Activated CD4-positive, alpha-beta memory T cell treated with anti-CD3 and anti-CD28 coated beads for 36 hours (primary cell): ENCODE data around the gene SMARCD1. TPM values are rescaled to one million over a fixed set of nuclear protein-coding genes. Genes with fewer than 3 reads are reported as not detected.

ENCODE experiments used
- CTCF ChIA-PET: fragments of 350-600 bp; sonication (Branson Sonifier 250); formaldehyde crosslinking; loops from one replicate; lab custom pipeline; 2021; ENCODE audit warnings: antibody characterized with exemption, inconsistent platforms; lab: Charles Lee
- POLR2A ChIA-PET: fragments of 350-600 bp; sonication (Branson Sonifier 250); formaldehyde crosslinking; loops from one replicate; lab custom pipeline; 2021; ENCODE audit warnings: antibody characterized with exemption; lab: Charles Lee
- DNase-seq: peaks from one replicate; pipeline ENCODE4 v3.0.0-alpha.2; 2020
- H3K27ac Mint-ChIP-seq: one replicate; pipeline ENCODE4 v1.8.0; 2021; ENCODE audit warnings: mixed read lengths
- H3K27me3 Mint-ChIP-seq: one replicate; pipeline ENCODE4 v1.8.0; 2021; ENCODE audit warnings: mixed read lengths
- H3K36me3 Mint-ChIP-seq: one replicate; pipeline ENCODE4 v1.8.0; 2021; ENCODE audit warnings: mixed read lengths
- H3K4me1 Mint-ChIP-seq: one replicate; pipeline ENCODE4 v1.8.0; 2021; ENCODE audit warnings: low read depth, mixed read lengths
- H3K4me3 Mint-ChIP-seq: one replicate; pipeline ENCODE4 v1.8.0; 2021; ENCODE audit warnings: mild to moderate bottlenecking, mixed read lengths
- H3K9me3 Mint-ChIP-seq: one replicate; pipeline ENCODE4 v1.8.0; 2021; ENCODE audit warnings: mixed read lengths
- intact Hi-C: fragments of 100-400 bp; cut with micrococcal nuclease; formaldehyde crosslinking; loops from one replicate; pipeline ENCODE4 v1.15.1; 2023
- total RNA-seq, 2 experiments: library from RNA; stranded (reverse); gene quantifications; one replicate each; pipeline ENCODE4 v1.2.3, GENCODE V29; 2021

SMARCD1 gene
- total RNA-seq, 2 experiments from 2014 or later, result 56.1 to 56.3 TPM

DNA sequence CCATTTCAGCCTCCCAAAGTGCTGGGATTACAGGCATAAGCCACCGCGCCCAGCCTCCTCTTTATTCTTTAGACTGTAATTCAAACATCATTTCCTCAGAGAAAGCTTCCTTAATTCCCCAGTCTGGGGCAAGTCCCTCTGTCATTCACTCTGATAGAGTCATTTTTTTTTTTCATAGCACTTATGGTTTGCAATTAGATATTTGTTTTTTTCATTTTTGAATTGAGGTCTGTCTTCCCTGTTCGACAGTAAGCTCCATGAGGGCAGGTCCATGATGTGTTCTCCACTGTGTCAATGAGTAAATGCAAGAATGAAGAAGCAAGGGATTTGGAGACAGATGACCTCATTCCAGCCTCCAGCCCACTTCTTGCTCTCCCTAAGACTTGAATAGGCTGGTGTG is 15.6 kb upstream of the SMARCD1 start:
- POLR2A ChIA-PET, result no interaction called here

DNA sequence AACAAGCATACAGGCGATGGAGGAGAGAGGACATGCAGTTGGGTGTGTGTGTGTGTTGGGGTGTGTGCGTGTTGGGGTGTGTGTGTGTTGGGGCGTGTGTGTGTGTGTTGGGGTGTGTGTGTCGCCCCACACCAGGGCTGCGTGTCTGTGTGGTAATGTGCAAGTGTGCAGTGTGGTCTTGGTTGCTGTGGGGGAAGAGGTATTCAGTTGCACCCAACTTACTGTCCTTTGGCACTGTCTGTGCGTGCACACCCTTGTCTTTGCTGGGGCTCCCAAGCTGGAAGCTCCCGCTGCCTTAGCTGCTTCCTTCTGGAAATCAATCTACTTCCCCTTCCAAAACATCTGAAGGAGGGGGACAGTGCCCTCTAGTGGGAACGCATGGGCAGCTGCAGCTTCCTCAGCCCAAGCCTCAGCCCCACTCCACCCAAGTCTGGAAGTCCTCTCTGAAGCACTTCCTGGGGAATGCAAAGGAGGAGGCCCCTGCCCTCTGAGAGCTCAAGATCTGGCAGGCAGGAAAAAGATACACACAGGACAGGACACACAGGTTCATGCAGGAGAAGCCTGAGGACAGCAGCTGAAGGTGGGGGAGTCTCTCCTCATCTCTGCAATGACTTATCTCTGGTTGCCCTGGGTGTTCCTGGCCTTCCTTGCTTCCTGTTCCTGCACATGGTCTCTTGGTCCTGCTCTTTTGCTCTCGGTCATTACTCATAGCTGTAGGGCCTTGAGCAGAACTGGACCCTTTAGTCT is 14.7 kb upstream of the SMARCD1 start:
- peak; percentile 77 for DNase-seq
- Mint-ChIP-seq H3K4me1 (peaks cover 7% of the 10 kb centered on the region), H3K36me3 (no peaks in the 10 kb centered on the region), H3K27ac (no peak overlapping the region), H3K9me3 (no peaks in the 10 kb centered on the region), H3K27me3 (no peaks in the 10 kb centered on the region), H3K4me3 (no peak overlapping the region)
- POLR2A ChIA-PET, result no interaction called here
- CTCF ChIA-PET, result interaction anchor here (0.7 to 15.4 kb wide), 37 partner anchors 9 to 293 kb away, joined by 3 to 259 read pairs (median 5); partner anchors contain the start of genes ASIC1, COX14 and SMARCD1
- intact Hi-C loops, result loop anchor here (1.0 kb wide), 2 partner anchors 31 to 103 kb away; no protein-coding TSS in a partner anchor

More for the DNA sequence above, 15.6 kb upstream of the SMARCD1 start:
- no peaks in the 10 kb centered on the region for H3K36me3 Mint-ChIP-seq
- no peaks in the 10 kb centered on the region for H3K9me3 Mint-ChIP-seq
- H3K4me1 Mint-ChIP-seq, result peaks cover 4% of the 10 kb centered on the region
- intact Hi-C loops, result no loop called here
- CTCF ChIA-PET, result interaction anchor here (0.6 to 15.4 kb wide), 20 partner anchors 9 to 203 kb away, joined by 3 to 259 read pairs (median 5); partner anchors contain the start of genes ASIC1 and COX14
- H3K4me3 Mint-ChIP-seq, result no peak overlapping the region
- no peak overlapping the region for H3K27ac Mint-ChIP-seq
- DNase-seq, result no peak
- H3K27me3 Mint-ChIP-seq, result no peaks in the 10 kb centered on the region

DNA sequence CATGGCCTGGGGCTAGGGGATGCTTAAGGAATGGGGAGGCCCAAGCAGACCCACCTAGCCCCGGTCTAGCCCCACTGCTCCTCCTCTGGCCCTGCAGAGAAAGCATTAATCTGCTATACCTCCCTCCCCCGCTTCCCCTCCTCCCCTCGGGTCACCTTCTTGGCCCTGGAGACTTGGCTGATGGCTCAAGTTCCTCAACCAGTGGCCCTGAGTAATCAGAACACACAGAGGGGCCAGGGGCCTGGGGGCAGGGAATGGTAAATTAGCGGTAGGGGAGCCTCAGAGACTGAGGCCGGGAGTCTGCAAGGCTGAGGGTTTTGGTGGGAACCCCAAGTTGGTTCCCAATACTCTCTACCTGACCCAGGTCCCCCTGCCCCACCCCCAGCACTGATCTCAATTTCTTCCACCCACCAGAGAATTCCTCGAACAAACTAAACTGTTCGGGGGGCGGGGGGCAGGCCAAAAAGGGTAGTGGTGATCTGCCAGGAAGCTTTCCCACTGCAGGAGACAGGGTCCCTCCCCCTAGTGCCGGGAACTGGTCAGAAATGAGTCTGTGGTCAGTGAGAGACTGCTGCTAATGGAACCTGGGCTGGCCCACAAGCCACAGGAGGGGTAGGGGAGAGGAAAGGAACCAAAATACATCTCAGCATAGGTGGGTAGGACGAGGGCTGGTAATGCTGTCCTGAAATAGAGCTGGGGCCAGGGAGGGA is 12.8 kb upstream of the SMARCD1 start:
- Mint-ChIP-seq H3K27ac (no peak overlapping the region), H3K9me3 (no peaks in the 10 kb centered on the region)
- intact Hi-C loops, result no loop called here

DNA sequence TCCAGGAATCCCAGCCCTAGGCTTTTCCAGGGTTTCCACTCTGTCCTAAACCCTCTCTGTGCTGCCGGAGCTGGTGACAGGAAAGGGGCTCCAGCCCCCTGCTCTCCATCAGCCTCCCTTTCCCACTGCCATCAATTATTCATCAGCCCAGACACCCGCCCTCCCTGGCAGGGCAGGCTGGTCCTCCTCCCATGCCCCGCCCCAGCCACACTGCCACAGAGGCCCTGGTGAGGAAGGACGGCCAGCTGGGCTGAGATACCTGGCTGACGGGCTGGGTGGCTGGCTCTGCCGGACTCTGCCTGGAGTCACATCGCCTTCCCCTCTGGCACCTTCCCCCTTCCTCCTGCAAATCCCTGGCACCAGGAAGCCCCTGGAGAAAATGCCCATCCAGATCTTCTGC is 11.9 kb upstream of the SMARCD1 start:
- ChIA-PET CTCF (interaction anchor here (0.9 to 15.4 kb wide), 6 partner anchors 12 to 205 kb away, joined by 3 to 259 read pairs (median 18); partner anchors contain the start of genes COX14 and SMARCD1), POLR2A (interaction anchor here (1.2 kb wide), 1 partner anchor 11 kb away, joined by 3 read pairs; no protein-coding TSS in a partner anchor)
- intact Hi-C loops, result no loop called here
- no peak for DNase-seq
- no peaks in the 10 kb centered on the region for H3K36me3 Mint-ChIP-seq
- H3K4me1 Mint-ChIP-seq, result peaks cover 7% of the 10 kb centered on the region
- H3K27ac Mint-ChIP-seq, result no peak overlapping the region
- no peaks in the 10 kb centered on the region for H3K9me3 Mint-ChIP-seq
- no peak overlapping the region for H3K4me3 Mint-ChIP-seq
- H3K27me3 Mint-ChIP-seq, result no peaks in the 10 kb centered on the region

More for the DNA sequence above, 12.8 kb upstream of the SMARCD1 start:
- H3K4me3 Mint-ChIP-seq, result no peak overlapping the region
- no peak for DNase-seq
- H3K36me3 Mint-ChIP-seq, result no peaks in the 10 kb centered on the region
- ChIA-PET CTCF (interaction anchor here (0.9 to 15.4 kb wide), 9 partner anchors 12 to 204 kb away, joined by 3 to 259 read pairs (median 19); partner anchors contain the start of genes ASIC1, COX14 and SMARCD1), POLR2A (interaction anchor here (1.2 kb wide), 1 partner anchor 12 kb away, joined by 3 read pairs; no protein-coding TSS in a partner anchor)
- no peaks in the 10 kb centered on the region for H3K27me3 Mint-ChIP-seq
- H3K4me1 Mint-ChIP-seq, result peaks cover 7% of the 10 kb centered on the region

DNA sequence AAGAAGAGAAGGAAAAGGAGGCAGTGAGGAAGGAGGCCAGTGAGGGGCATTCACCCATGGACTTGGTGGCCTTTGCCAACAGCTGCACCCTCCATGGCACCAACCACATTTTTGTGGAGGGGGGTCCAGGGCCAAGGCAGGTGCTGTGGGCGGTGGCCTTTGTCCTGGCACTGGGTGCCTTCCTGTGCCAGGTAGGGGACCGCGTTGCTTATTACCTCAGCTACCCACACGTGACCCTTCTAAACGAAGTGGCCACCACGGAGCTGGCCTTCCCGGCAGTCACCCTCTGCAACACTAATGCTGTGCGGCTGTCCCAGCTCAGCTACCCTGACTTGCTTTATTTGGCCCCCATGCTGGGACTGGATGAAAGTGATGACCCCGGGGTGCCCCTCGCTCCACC is 11.4 kb upstream of the SMARCD1 start:
- ChIA-PET CTCF (interaction anchor here (0.9 to 15.4 kb wide), 11 partner anchors 11 to 240 kb away, joined by 3 to 259 read pairs (median 5); partner anchors contain the start of genes COX14 and SMARCD1), POLR2A (no interaction called here)
- DNase-seq, result no peak
- Mint-ChIP-seq H3K4me3 (no peak overlapping the region), H3K27me3 (no peaks in the 10 kb centered on the region), H3K36me3 (no peaks in the 10 kb centered on the region), H3K4me1 (peaks cover 7% of the 10 kb centered on the region), H3K27ac (no peak overlapping the region), H3K9me3 (no peaks in the 10 kb centered on the region)
- intact Hi-C loops, result no loop called here

DNA sequence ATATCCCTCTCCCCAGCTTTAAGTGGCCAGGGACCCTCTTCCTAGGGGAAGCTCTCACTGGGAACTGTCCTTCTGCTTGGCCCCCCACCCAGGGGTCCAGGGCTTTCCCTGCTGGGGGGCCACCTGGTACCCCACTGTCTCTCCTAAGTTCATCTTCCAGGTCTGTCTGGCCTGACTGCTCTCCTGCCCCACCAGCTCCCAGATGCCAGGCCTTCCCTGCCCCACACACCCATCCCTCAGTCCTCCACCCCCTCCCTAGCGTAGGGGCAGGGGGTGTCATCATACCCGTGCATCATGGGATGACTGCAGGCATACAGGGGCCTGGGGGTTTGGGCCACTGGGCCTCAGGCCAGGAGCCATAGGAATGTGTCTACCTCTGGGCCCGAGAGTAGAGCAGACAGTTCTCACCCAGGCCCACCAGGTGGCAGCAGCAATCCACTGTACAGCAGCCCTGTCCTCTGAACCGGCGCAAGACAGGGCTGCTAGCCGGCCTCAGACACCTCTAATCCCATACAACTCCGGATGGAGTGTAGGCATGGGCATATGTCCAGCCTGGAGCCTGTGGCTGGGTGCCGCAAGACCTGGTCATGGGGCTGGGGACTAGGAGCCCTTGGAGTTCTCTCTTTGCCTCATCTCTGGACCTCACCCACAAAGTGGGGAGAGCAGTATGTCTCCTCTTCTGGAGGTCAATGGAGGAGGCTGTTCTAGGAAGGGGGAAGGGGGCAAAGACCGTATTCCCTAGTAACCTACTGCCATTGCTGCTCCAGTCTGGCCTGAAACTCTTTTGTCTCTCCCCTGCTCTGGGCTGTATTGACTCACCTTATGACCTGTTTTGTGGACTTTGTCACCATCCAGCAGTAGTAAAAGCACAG is 10.0 kb upstream of the SMARCD1 start:
- no peak overlapping the region for H3K27ac Mint-ChIP-seq
- no peaks in the 10 kb centered on the region for H3K9me3 Mint-ChIP-seq
- intact Hi-C loops, result no loop called here
- CTCF ChIA-PET, result interaction anchor here (0.8 to 15.4 kb wide), 17 partner anchors 10 to 239 kb away, joined by 3 to 259 read pairs (median 5); partner anchors contain the start of genes COX14 and SMARCD1
- DNase-seq, result peak; percentile 87
- no peaks in the 10 kb centered on the region for H3K27me3 Mint-ChIP-seq
- H3K4me1 Mint-ChIP-seq, result peaks cover 7% of the 10 kb centered on the region
- H3K36me3 Mint-ChIP-seq, result no peaks in the 10 kb centered on the region
- POLR2A ChIA-PET, result interaction anchor here (0.6 to 1.1 kb wide), 2 partner anchors 9 to 40 kb away, joined by 3 read pairs; no protein-coding TSS in a partner anchor
- H3K4me3 Mint-ChIP-seq, result no peak overlapping the region

DNA sequence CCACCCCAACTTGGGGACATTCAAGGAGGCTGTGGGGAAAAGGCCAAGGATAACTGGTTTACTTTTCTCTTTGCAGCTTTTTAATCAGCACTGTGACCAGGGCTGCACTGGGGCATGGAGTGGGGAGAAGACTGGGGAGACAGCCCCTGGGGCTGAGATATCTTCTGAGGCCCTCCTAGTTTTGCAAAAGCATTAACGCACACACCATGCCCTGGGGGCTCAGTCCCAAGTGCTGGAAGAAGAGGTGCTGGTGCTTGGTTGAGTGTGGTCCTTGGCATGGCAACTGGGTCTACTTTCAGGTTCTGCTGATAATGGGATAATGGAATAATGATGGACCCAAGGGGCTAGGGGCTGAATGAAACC is 9.4 kb upstream of the SMARCD1 start:
- DNase-seq, result no peak
- ChIA-PET CTCF (interaction anchor here (1.1 to 15.4 kb wide), 6 partner anchors 9 to 109 kb away, joined by 3 to 259 read pairs (median 6); partner anchors contain the start of gene SMARCD1), POLR2A (interaction anchor here (1.1 kb wide), 1 partner anchor 9 kb away, joined by 3 read pairs; no protein-coding TSS in a partner anchor)
- no peak overlapping the region for H3K4me3 Mint-ChIP-seq
- H3K9me3 Mint-ChIP-seq, result no peaks in the 10 kb centered on the region
- no peak overlapping the region for H3K27ac Mint-ChIP-seq
- intact Hi-C loops, result no loop called here
- no peaks in the 10 kb centered on the region for H3K36me3 Mint-ChIP-seq
- H3K4me1 Mint-ChIP-seq, result peaks cover 2% of the 10 kb centered on the region
- no peaks in the 10 kb centered on the region for H3K27me3 Mint-ChIP-seq

DNA sequence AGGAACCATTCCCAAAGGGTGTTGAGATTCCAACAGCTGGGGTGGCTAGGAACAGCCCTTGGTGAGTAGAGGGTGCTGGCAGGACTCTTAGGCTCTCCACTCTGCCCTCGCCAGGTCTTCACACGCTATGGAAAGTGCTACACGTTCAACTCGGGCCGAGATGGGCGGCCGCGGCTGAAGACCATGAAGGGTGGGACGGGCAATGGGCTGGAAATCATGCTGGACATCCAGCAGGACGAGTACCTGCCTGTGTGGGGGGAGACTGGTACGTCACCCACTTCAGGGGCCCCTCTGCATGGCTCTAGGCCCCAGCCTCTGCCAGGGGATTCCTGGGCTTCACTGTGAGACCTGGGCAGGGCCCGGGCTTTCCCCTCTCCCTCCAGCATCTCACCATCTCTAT is 8.0 kb upstream of the SMARCD1 start:
- Mint-ChIP-seq H3K36me3 (no peaks in the 10 kb centered on the region), H3K4me1 (peaks cover 4% of the 10 kb centered on the region), H3K27ac (no peak overlapping the region), H3K27me3 (no peaks in the 10 kb centered on the region), H3K4me3 (no peak overlapping the region), H3K9me3 (no peaks in the 10 kb centered on the region)
- no peak for DNase-seq
- ChIA-PET CTCF (interaction anchor here (0.8 to 1.4 kb wide), 10 partner anchors 8 to 337 kb away, joined by 3 to 8 read pairs (median 4); partner anchors contain the start of gene SMARCD1), POLR2A (interaction anchor here (0.7 kb wide), 1 partner anchor 403 kb away, joined by 3 read pairs; no protein-coding TSS in a partner anchor)
- intact Hi-C loops, result no loop called here

DNA sequence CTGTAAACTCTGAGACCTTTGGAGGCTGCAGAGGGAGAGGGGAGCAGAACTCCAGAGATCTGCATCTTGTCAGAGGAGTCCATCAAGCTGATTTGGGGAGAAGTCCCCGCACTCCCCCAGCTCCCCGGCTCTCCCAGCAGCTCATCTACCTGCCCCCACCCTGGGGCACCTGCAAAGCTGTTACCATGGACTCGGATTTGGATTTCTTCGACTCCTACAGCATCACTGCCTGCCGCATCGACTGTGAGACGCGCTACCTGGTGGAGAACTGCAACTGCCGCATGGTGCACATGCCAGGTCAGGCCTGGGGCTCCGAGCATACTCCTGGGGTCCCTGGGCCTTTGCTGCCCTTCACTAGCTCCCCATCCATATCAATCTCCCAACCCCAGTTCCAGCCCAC is 6.9 kb upstream of the SMARCD1 start:
- intact Hi-C loops, result no loop called here
- ChIA-PET CTCF (interaction anchor here (0.8 to 1.9 kb wide), 7 partner anchors 9 to 111 kb away, joined by 3 to 5 read pairs (median 3); no protein-coding TSS in a partner anchor), POLR2A (no interaction called here)
- Mint-ChIP-seq H3K9me3 (no peaks in the 10 kb centered on the region), H3K27me3 (no peaks in the 10 kb centered on the region), H3K36me3 (no peaks in the 10 kb centered on the region), H3K4me3 (no peak overlapping the region), H3K4me1 (peaks cover 4% of the 10 kb centered on the region), H3K27ac (no peak overlapping the region)
- no peak for DNase-seq

DNA sequence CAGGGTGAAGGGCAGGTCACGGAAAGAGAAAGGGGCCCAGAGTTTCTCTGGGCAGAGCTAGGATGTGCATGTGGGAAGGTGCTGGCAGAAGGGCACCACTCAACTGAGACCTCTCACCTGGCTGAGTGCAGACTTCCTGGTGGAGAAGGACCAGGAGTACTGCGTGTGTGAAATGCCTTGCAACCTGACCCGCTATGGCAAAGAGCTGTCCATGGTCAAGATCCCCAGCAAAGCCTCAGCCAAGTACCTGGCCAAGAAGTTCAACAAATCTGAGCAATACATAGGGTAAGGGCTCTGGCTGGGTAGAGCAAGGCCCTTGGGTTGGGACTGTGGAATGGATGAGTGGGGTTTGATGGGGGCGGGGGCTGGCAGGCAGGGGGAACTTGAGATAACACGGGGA is 5.4 kb upstream of the SMARCD1 start:
- peaks cover 11% of the 10 kb centered on the region for H3K4me1 Mint-ChIP-seq
- H3K27ac Mint-ChIP-seq, result no peak overlapping the region
- no peak for DNase-seq
- intact Hi-C loops, result no loop called here
- POLR2A ChIA-PET, result no interaction called here
- no peaks in the 10 kb centered on the region for H3K27me3 Mint-ChIP-seq
- CTCF ChIA-PET, result interaction anchor here (1.0 to 1.9 kb wide), 4 partner anchors 9 to 112 kb away, joined by 3 to 8 read pairs (median 6); partner anchors contain the start of gene COX14
- H3K9me3 Mint-ChIP-seq, result no peaks in the 10 kb centered on the region
- H3K4me3 Mint-ChIP-seq, result no peak overlapping the region
- H3K36me3 Mint-ChIP-seq, result no peaks in the 10 kb centered on the region
